ENCODE results near the gene F7.

Gene F7

GRCh38 chr13:113121183-113121927 is 15.8 kb downstream of the F7 start:
- Histone ChIP-seq H3K27ac (ENCODE audit: low read depth, low read length) (no peak overlapping the region), H3K36me3 (ENCODE audit: low read length) (no peaks in the 10 kb centered on the region), H3K9ac (ENCODE audit: low read length) (no peak overlapping the region), H3K79me2 (ENCODE audit: insufficient read depth, low read length) (no peaks in the 10 kb centered on the region), H3K4me3 (ENCODE audit: insufficient read depth, low read length, poor library complexity, severe bottlenecking) (no peak overlapping the region), H3K9me2 (replicated peaks; ENCODE audit: insufficient read depth, low read length) (no peaks in the 10 kb centered on the region), H3K27me3 (ENCODE audit: low read length) (no peaks in the 10 kb centered on the region), H3K9me3 (ENCODE audit: insufficient read depth, low read length) (no peaks in the 10 kb centered on the region), H4K20me1 (ENCODE audit: low read depth, low read length) (no peaks in the 10 kb centered on the region), H3K4me2 (ENCODE audit: low read depth, low read length, poor library complexity, severe bottlenecking) (no peak overlapping the region), H2AFZ (ENCODE audit: low read depth, low read length, severe bottlenecking) (no peak overlapping the region), H3F3A (ENCODE audit: insufficient read depth) (no peaks in the 10 kb centered on the region)
- TF ChIP-seq CTCF (IDR thresholded peaks at IDR 0.05; ENCODE audit: insufficient read depth, low read length, poor library complexity, severe bottlenecking) (no peak), EZH2phosphoT487 (conservative IDR thresholded peaks at IDR 0.05; ENCODE audit: low read length) (no peak)

- Histone ChIP-seq H3K4me2 (ENCODE audit: low read depth, low read length, poor library complexity, severe bottlenecking) (no peak overlapping the region), H3K79me2 (ENCODE audit: insufficient read depth, low read length) (no peaks in the 10 kb centered on the region), H3F3A (ENCODE audit: insufficient read depth) (no peaks in the 10 kb centered on the region), H3K4me3 (ENCODE audit: insufficient read depth, low read length, poor library complexity, severe bottlenecking) (no peak overlapping the region), H3K27me3 (ENCODE audit: low read length) (no peaks in the 10 kb centered on the region), H3K9me2 (replicated peaks; ENCODE audit: insufficient read depth, low read length) (no peaks in the 10 kb centered on the region), H2AFZ (ENCODE audit: low read depth, low read length, severe bottlenecking) (no peak overlapping the region), H3K9me3 (ENCODE audit: insufficient read depth, low read length) (no peaks in the 10 kb centered on the region), H3K27ac (ENCODE audit: low read depth, low read length) (no peak overlapping the region), H3K36me3 (ENCODE audit: low read length) (no peaks in the 10 kb centered on the region), H4K20me1 (ENCODE audit: low read depth, low read length) (no peaks in the 10 kb centered on the region), H3K9ac (ENCODE audit: low read length) (no peak overlapping the region)
- no peak for TF ChIP-seq CTCF (IDR thresholded peaks at IDR 0.05; ENCODE audit: insufficient read depth, low read length, poor library complexity, severe bottlenecking)
- no peak for TF ChIP-seq EZH2phosphoT487 (conservative IDR thresholded peaks at IDR 0.05; ENCODE audit: low read length)
Measured at GRCh38 chr13:113121928-113122471, 16.4 kb downstream of the F7 start.

- H3K4me3 ChIP-seq (ENCODE audit: insufficient read depth, low read length, poor library complexity, severe bottlenecking), result no peak within 1 kb of the TSS
- H3F3A ChIP-seq (ENCODE audit: insufficient read depth), result no peaks in the 10 kb centered on the region
- H3K4me2 ChIP-seq (ENCODE audit: low read depth, low read length, poor library complexity, severe bottlenecking), result no peak within 1 kb of the TSS
- no peaks in the 10 kb centered on the region for H3K36me3 ChIP-seq (ENCODE audit: low read length)
- H3K9me2 ChIP-seq (replicated peaks; ENCODE audit: insufficient read depth, low read length), result no peaks in the 10 kb centered on the region
- no peak within 1 kb of the TSS for H3K27ac ChIP-seq (ENCODE audit: low read depth, low read length)
- H3K9ac ChIP-seq (ENCODE audit: low read length), result no peak within 1 kb of the TSS
- TF ChIP-seq CTCF (IDR thresholded peaks at IDR 0.05; ENCODE audit: insufficient read depth, low read length, poor library complexity, severe bottlenecking) (no peak), EZH2phosphoT487 (conservative IDR thresholded peaks at IDR 0.05; ENCODE audit: low read length) (no peak)
- H3K27me3 ChIP-seq (ENCODE audit: low read length), result no peaks in the 10 kb centered on the region
- no peaks in the 10 kb centered on the region for H3K79me2 ChIP-seq (ENCODE audit: insufficient read depth, low read length)
- H3K9me3 ChIP-seq (ENCODE audit: insufficient read depth, low read length), result no peaks in the 10 kb centered on the region
- no peaks in the 10 kb centered on the region for H4K20me1 ChIP-seq (ENCODE audit: low read depth, low read length)
- no peak within 1 kb of the TSS for H2AFZ ChIP-seq (ENCODE audit: low read depth, low read length, severe bottlenecking)
Measured at GRCh38 chr13:113122550-113123225, 17.1 kb downstream of the F7 start, which contains the start of gene F10. TSS of gene F10 (plus strand) at chr13:113122799. CDS start at chr13:113122856, 57 bp downstream.
